ENCODE data around the gene EML4.

EML4 gene

DNA sequence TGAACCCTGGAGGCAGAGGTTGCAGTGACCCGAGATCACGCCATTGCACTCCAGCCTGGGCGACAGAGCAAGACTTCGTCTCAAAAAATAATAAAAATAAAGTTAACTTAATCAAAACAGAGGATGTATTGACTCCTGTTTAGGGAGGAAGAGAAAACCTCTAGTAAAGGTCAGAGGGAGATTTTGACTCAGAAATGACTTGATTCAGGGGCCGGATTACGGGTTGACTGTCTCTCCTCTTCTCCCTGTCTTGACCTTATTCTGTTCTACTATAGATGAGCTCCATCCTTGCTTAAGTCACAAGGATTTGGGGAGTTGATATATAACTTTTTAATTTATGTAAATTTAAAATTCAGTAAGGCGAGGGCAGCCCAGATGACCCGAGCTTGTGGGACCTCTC lies 120.9 kb downstream of the EML4 start:
- no peaks in the 10 kb centered on the region for H3K4me1 ChIP-seq (ENCODE audit: control insufficient read depth, insufficient read depth, low read length)
- no peaks in the 10 kb centered on the region for H3K36me3 ChIP-seq (ENCODE audit: control insufficient read depth, insufficient read depth, low read length)
- H3K9me3 ChIP-seq (ENCODE audit: control insufficient read depth, low read length) = no peaks in the 10 kb centered on the region
- no peak overlapping the region for H3K4me3 ChIP-seq (ENCODE audit: low read length)
- H3K9ac ChIP-seq (ENCODE audit: low read length) = no peak overlapping the region
- no peaks in the 10 kb centered on the region for H3K27me3 ChIP-seq (ENCODE audit: control insufficient read depth, insufficient read depth, low read length)

GRCh38 chr2:42293019-42293418 lies 123.9 kb downstream of the EML4 start:
- no peaks in the 10 kb centered on the region for H3K4me1 ChIP-seq (ENCODE audit: control insufficient read depth, insufficient read depth, low read length)
- H3K9me3 ChIP-seq (ENCODE audit: control insufficient read depth, low read length) = no peaks in the 10 kb centered on the region
- H3K27me3 ChIP-seq (ENCODE audit: control insufficient read depth, insufficient read depth, low read length) = no peaks in the 10 kb centered on the region
- H3K36me3 ChIP-seq (ENCODE audit: control insufficient read depth, insufficient read depth, low read length) = peaks cover 5% of the 10 kb centered on the region
- no peak overlapping the region for H3K4me3 ChIP-seq (ENCODE audit: low read length)
- no peak overlapping the region for H3K9ac ChIP-seq (ENCODE audit: low read length)

- Histone ChIP-seq H3K36me3 (ENCODE audit: control insufficient read depth, insufficient read depth, low read length) (peaks cover 5% of the 10 kb centered on the region), H3K4me3 (ENCODE audit: low read length) (no peak overlapping the region), H3K27me3 (ENCODE audit: control insufficient read depth, insufficient read depth, low read length) (no peaks in the 10 kb centered on the region), H3K4me1 (ENCODE audit: control insufficient read depth, insufficient read depth, low read length) (no peaks in the 10 kb centered on the region), H3K9me3 (ENCODE audit: control insufficient read depth, low read length) (no peaks in the 10 kb centered on the region), H3K9ac (ENCODE audit: low read length) (no peak overlapping the region)
These were observed 127.1 kb downstream of the EML4 start for GRCh38 chr2:42296226-42296625.

- no peak overlapping the region for H3K9ac ChIP-seq (ENCODE audit: low read length)
- peaks cover 5% of the 10 kb centered on the region for H3K36me3 ChIP-seq (ENCODE audit: control insufficient read depth, insufficient read depth, low read length)
- no peaks in the 10 kb centered on the region for H3K27me3 ChIP-seq (ENCODE audit: control insufficient read depth, insufficient read depth, low read length)
- H3K4me1 ChIP-seq (ENCODE audit: control insufficient read depth, insufficient read depth, low read length) = no peaks in the 10 kb centered on the region
- H3K9me3 ChIP-seq (ENCODE audit: control insufficient read depth, low read length) = no peaks in the 10 kb centered on the region
- no peak overlapping the region for H3K4me3 ChIP-seq (ENCODE audit: low read length)
These were observed 128.3 kb downstream of the EML4 start for GRCh38 chr2:42297322-42297936.

GRCh38 chr2:42298132-42298531 lies 129.0 kb downstream of the EML4 start:
- H3K9me3 ChIP-seq (ENCODE audit: control insufficient read depth, low read length) = no peaks in the 10 kb centered on the region
- H3K27me3 ChIP-seq (ENCODE audit: control insufficient read depth, insufficient read depth, low read length) = no peaks in the 10 kb centered on the region
- H3K4me3 ChIP-seq (ENCODE audit: low read length) = no peak overlapping the region
- peaks cover 5% of the 10 kb centered on the region for H3K36me3 ChIP-seq (ENCODE audit: control insufficient read depth, insufficient read depth, low read length)
- H3K9ac ChIP-seq (ENCODE audit: low read length) = no peak overlapping the region
- H3K4me1 ChIP-seq (ENCODE audit: control insufficient read depth, insufficient read depth, low read length) = no peaks in the 10 kb centered on the region

DNA sequence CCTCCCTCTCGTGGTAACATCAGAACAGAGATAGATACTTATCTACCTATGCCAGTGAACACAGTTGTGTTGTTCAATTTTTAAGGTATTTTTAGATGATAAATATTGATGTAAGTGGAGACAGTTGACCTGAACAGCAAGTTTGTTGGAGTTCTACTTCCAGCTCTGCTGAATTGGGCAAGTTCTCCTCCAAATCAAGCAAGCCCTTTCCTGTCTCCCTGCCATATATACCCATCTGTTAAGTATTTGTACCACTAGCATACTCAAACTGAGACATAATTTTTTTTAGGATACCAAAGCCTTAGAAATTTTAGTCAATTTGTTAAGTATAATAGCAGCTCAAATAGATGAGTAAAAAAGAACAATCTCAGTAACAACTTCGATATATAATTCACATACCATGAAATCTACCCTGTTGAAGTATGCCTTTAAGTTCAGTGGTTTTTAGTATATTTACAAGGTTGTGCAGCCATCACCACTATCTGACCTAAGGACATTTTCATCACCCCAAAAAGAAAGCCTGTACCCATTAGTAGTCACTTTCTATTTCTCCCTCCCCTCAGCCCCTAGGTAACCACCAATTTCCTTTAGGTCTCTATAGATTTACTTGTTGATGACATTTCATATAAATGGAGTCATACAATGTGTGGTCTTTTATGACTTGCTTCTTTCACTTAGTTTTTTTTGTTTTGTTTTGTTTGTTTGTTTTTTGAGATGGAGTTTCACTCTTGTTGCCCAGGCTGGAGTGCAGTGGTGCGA lies 130.0 kb downstream of the EML4 start:
- H3K27me3 ChIP-seq (ENCODE audit: control insufficient read depth, insufficient read depth, low read length) = no peaks in the 10 kb centered on the region
- H3K4me3 ChIP-seq (ENCODE audit: low read length) = no peak overlapping the region
- H3K9me3 ChIP-seq (ENCODE audit: control insufficient read depth, low read length) = no peaks in the 10 kb centered on the region
- H3K36me3 ChIP-seq (ENCODE audit: control insufficient read depth, insufficient read depth, low read length) = peaks cover 5% of the 10 kb centered on the region
- no peaks in the 10 kb centered on the region for H3K4me1 ChIP-seq (ENCODE audit: control insufficient read depth, insufficient read depth, low read length)
- no peak overlapping the region for H3K9ac ChIP-seq (ENCODE audit: low read length)

- Histone ChIP-seq H3K27me3 (ENCODE audit: control insufficient read depth, insufficient read depth, low read length) (no peaks in the 10 kb centered on the region), H3K4me1 (ENCODE audit: control insufficient read depth, insufficient read depth, low read length) (no peaks in the 10 kb centered on the region), H3K4me3 (ENCODE audit: low read length) (no peak overlapping the region), H3K9ac (ENCODE audit: low read length) (no peak overlapping the region), H3K36me3 (ENCODE audit: control insufficient read depth, insufficient read depth, low read length) (peaks cover 5% of the 10 kb centered on the region), H3K9me3 (ENCODE audit: control insufficient read depth, low read length) (no peaks in the 10 kb centered on the region)
These were observed 131.4 kb downstream of the EML4 start for GRCh38 chr2:42300527-42300926.

- Histone ChIP-seq H3K4me1 (ENCODE audit: control insufficient read depth, insufficient read depth, low read length) (no peaks in the 10 kb centered on the region), H3K9ac (ENCODE audit: low read length) (no peak overlapping the region), H3K9me3 (ENCODE audit: control insufficient read depth, low read length) (no peaks in the 10 kb centered on the region), H3K36me3 (ENCODE audit: control insufficient read depth, insufficient read depth, low read length) (no peaks in the 10 kb centered on the region), H3K4me3 (ENCODE audit: low read length) (no peak overlapping the region), H3K27me3 (ENCODE audit: control insufficient read depth, insufficient read depth, low read length) (no peaks in the 10 kb centered on the region)
These were observed 134.1 kb downstream of the EML4 start for GRCh38 chr2:42303252-42303651.

- Histone ChIP-seq H3K4me1 (ENCODE audit: control insufficient read depth, insufficient read depth, low read length) (no peaks in the 10 kb centered on the region), H3K9ac (ENCODE audit: low read length) (no peak overlapping the region), H3K27me3 (ENCODE audit: control insufficient read depth, insufficient read depth, low read length) (no peaks in the 10 kb centered on the region), H3K36me3 (ENCODE audit: control insufficient read depth, insufficient read depth, low read length) (no peaks in the 10 kb centered on the region), H3K9me3 (ENCODE audit: control insufficient read depth, low read length) (no peaks in the 10 kb centered on the region), H3K4me3 (ENCODE audit: low read length) (no peak overlapping the region)
These were observed 135.0 kb downstream of the EML4 start for GRCh38 chr2:42304059-42304713.

DNA sequence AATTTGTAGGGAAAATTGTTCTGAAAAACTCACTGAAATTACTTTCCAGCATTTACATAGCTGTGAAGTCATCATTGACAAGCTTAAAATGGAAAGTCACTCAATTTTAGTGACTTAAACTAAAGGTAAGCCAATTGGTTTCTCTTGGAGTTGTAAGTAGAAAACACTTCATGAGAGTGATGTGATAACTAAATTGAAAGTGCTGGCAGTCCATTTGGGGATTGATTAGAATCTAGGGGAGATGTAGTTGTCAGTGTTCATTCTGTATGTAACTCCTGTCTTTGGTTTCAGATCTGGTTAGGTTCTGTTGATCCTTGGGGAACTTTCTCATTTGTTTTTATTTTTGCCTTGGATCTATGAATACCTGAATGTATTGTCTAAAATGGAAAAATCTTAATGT lies 138.0 kb downstream of the EML4 start:
- Histone ChIP-seq H3K9ac (ENCODE audit: low read length) (no peak overlapping the region), H3K9me3 (ENCODE audit: control insufficient read depth, low read length) (no peaks in the 10 kb centered on the region), H3K36me3 (ENCODE audit: control insufficient read depth, insufficient read depth, low read length) (no peaks in the 10 kb centered on the region), H3K4me1 (ENCODE audit: control insufficient read depth, insufficient read depth, low read length) (no peaks in the 10 kb centered on the region), H3K27me3 (ENCODE audit: control insufficient read depth, insufficient read depth, low read length) (no peaks in the 10 kb centered on the region), H3K4me3 (ENCODE audit: low read length) (no peak overlapping the region)

DNA sequence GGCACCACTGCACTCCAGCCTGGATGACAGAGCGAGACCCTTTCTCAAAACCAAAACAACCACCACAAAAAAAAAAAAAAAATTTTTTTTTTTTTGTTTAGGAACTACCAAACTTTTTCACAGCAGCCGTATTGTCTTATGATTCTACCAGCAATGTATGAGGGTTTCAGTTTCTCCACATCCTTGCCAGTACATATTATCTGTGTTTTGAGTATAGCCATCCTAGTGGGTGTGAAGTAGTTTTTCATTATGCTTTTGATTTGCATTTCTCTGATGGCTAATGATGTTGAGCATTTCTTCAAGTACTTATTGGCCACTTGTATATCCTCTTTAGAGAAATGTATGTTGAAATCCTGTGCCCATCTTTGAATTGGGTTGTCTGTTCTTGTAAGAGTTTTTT lies 140.2 kb downstream of the EML4 start:
- Histone ChIP-seq H3K9ac (ENCODE audit: low read length) (no peak overlapping the region), H3K36me3 (ENCODE audit: control insufficient read depth, insufficient read depth, low read length) (no peaks in the 10 kb centered on the region), H3K27me3 (ENCODE audit: control insufficient read depth, insufficient read depth, low read length) (no peaks in the 10 kb centered on the region), H3K9me3 (ENCODE audit: control insufficient read depth, low read length) (no peaks in the 10 kb centered on the region), H3K4me3 (ENCODE audit: low read length) (no peak overlapping the region), H3K4me1 (ENCODE audit: control insufficient read depth, insufficient read depth, low read length) (no peaks in the 10 kb centered on the region)

DNA sequence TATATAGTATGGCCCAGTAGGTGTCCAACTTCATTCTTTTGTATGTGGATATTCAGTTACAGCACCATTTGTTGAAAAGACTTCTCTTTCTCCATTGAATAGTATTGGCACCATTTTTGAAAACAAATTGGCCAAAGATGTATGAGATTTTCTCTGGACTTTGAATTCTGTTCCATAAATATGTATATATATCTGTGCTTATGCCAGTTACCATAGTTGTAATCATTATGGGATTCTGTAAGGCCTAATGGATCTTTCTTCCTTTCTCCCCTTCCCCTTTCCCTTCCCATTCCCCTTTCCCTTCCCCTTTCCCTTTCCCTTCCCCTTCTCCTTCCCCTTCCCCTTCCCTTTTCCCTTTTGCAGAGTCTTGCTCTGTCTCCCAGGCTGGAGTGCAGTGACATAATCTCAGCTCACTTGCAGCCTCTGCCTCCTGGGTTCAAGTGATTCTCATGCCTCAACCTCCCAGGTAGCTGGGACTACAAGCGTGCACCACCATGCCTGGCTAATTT lies 140.9 kb downstream of the EML4 start:
- no peak overlapping the region for H3K4me3 ChIP-seq (ENCODE audit: low read length)
- no peaks in the 10 kb centered on the region for H3K9me3 ChIP-seq (ENCODE audit: control insufficient read depth, low read length)
- no peaks in the 10 kb centered on the region for H3K36me3 ChIP-seq (ENCODE audit: control insufficient read depth, insufficient read depth, low read length)
- H3K9ac ChIP-seq (ENCODE audit: low read length) = no peak overlapping the region
- no peaks in the 10 kb centered on the region for H3K27me3 ChIP-seq (ENCODE audit: control insufficient read depth, insufficient read depth, low read length)
- H3K4me1 ChIP-seq (ENCODE audit: control insufficient read depth, insufficient read depth, low read length) = no peaks in the 10 kb centered on the region
